T-helper 9 cell (primary cell): ENCODE measurements around the gene DENND1A.
"Not testable (repeated sequence)": the region's sequence is repeated elsewhere in the genome, so short reads cannot be mapped to it uniquely, and the experiment has no call there.

Experiments
- DNase-seq: peaks from one replicate; pipeline ENCODE4 v3.0.0-alpha.2; 2020

DENND1A gene

DNA sequence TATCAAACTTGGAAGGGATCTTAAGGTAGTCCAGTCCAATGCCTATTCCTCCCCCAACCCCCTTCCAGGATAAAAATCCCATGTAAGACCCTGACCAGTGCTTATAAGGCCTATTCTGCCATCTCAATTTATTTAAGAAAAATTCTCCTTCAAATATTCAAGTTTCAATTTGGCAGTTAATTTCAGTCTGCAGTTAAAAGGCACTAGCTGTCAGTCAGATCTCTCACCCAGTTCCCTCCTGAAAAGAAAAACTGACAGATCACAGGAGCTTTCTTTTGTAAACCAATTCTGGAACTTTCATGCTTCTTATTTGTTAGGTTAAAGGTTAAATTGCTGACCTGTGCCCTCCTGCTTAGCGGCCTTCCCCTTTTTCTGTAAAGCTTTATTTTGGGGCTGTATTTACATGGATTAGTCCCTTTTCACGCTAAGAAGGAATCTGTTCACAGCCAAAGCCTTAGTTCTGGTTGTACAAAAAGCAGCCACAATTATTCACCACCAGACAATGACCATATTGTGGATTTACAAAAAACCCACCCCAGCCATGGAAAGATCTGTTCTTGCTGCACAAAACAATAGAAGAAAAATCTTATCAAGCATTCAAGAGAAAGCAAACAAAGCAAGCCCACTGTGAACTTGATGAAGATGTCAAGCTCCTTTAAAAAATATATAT, 68.7 kb downstream of the DENND1A start:
- DNase-seq, result no peak

DNA sequence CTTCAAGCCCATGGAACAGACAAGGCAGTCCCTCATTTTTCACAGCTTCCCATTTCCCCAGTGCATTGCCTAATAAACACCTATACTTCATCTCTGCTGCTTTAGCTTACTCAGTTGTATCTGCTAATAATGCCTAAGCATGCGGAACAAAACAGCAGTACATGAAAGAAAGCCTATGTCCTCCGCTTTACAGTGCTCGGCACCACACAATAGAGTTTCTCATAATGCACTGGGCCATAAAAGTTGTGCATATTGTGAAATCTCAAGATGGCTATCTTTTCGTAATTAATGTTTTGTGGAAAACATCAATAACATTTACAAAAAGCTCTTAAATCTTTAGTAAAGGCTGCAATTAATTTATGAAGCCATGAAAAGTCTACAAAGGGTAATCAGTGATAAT, 69.3 kb downstream of the DENND1A start:
- DNase-seq, result no peak

DNA sequence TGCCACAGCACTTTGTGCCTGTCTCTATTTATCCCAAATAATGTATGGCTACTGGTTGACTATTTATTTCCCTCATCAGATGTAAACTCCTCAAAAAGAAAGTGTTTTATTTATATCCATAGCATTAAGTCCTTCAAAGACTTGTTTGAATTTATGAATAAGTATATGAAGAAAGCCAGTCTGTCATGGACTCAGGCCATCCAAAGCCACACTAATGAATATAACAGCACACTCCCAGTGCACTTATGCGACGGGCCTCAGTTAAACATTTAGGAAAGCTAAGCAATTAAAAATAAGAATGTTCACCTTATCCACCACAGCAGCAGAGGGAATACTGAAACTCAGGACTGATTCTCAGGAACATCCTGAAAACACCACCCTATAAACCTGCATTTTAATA, 77.5 kb downstream of the DENND1A start:
- no peak for DNase-seq

DNA sequence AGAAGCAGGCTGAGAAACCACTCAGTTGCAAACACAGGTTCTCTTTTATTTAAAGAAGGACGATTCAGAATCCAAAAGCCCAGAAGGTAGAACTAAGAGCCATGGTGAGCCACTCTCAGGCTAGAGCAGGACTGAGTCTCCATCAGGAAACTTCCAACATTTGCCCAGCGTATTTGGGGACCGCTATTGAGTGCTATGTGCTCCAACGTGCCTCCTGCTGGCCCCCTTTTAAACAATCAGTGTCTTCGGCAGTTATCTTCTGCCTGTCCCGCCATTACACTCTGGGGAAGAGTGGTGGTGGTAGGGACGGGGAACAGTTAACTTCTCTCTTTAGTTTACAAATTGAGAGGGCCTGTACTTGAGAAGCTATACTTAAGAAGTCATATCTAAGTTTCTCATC, 78.1 kb downstream of the DENND1A start:
- DNase-seq, result no peak

GRCh38 chr9:123848447-123849085, 81.4 kb downstream of the DENND1A start:
- DNase-seq, result no peak

- no peak for DNase-seq
These were observed 83.0 kb downstream of the DENND1A start for GRCh38 chr9:123846966-123847365.

GRCh38 chr9:123843703-123844102, 86.2 kb downstream of the DENND1A start:
- DNase-seq, result no peak

- no peak for DNase-seq
These were observed 94.1 kb downstream of the DENND1A start for GRCh38 chr9:123835821-123836220.

DNA sequence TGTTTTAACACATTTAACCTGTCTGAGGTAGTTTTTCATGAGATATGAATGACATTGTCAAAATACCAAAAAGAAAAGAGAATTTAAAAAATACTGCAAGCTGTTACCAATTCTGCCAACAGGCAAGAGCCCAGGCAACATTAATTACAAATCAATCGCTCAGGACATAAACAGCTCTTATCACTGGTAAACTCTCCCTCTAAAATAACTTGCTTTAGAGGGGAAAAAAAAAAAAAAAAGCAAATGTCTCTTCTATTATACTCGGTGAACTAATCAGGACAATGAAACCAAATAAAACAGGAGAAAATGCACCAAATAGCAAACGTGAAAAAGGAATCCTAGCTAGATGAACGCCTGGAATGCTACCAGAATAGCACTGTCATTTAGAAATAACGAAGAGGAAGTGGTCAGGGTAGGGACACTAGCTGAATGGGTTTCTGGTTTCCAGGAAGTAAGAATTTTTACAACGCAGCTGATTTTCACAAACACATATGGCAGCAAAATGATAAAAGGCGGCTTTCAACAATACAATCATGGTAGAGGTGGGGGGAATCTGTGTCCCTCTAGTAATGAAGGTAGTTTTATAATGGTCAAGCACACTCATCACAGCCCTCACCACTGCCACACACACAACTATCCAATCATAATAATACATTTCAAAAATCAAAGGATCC, 94.9 kb downstream of the DENND1A start:
- no peak for DNase-seq

DNA sequence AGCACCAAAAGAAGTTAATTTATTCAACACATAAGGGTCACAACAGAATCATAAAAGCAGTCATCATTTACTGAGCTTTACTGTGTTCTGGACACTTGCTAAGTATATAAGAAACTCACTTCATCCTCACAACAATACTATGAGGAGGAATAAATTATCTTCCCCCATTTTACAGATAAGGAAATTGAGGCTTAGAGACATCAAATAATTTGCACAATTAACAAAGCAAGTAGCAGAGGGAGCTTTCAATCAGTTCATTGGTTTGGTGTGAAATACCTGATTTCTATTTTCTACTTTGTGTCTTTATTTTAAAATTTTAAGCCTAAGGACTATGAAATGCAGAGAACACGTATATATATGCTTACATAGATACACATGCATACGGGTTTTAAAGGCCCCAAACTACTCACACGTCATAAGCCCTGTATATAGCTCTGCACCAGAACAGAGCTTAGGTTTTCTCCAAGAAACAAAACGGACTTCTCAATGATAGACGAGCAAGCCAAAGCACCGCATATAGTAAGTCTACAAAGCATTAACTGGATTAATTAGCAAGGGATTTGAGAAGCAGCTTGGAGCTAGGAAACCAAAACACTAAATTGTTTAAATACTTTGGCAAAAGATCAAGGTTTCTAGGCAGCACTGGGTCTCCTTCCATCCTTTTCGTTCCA, 95.6 kb downstream of the DENND1A start:
- DNase-seq, result no peak

- no peak for DNase-seq
These were observed 96.9 kb downstream of the DENND1A start for GRCh38 chr9:123832858-123833650.

DNA sequence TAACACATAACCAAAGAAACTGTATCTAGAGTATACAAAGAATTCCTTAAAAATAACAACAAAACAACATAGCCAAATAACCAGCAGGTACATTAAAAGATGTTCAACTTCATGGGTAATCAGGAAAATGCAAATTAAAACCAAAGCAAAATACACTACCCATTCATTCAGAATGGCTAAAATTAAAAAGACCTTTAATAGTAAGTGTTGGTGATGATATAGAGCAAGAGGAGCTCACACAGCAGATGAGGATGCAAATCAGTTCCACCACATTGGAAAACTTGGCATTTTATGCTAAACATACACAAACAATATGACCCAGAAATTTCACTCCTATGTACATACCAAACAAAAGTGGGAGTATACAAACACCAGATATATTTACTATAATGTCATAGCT, 97.8 kb downstream of the DENND1A start:
- DNase-seq, result no peak

DNA sequence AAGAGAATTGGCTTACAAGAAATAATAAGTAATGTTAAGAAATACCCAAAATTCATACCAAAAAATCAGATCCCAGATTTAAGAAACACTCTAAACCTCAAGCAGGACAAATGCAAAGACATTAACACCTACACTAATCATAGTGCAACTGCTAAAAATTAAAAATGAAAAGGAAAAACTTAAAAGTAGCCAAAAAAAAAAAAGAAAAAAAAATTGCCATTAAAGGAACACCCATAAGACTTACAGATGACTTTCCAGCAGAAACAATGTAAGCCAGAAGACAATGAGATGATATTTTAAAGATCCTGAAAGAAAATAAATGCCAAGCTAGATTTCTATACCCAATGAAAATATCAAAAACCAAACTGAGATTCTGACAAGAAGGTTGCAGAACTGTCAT, 101.5 kb downstream of the DENND1A start:
- DNase-seq, result no peak

- DNase-seq, result no peak
These were observed 104.4 kb downstream of the DENND1A start for GRCh38 chr9:123825342-123826060.

GRCh38 chr9:123823194-123823947, 106.6 kb downstream of the DENND1A start:
- no peak for DNase-seq

DNA sequence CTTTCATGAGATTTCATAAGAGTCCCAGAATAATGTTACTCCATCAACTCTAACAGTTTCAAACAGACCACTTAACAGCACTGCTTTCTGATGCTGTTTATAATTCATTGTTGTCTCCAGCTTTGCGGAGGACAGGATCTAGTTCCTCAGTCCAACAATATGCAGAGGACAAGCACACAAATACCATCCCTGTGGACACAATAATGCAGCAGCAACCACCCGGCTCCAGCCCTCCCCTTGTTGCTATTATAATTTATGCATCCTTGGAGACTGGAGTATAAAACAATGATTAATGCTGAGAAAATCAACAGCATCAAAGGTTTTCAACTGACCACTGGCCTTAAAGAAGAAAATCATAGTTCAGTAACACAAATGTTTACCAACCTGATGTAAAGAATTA, 108.3 kb downstream of the DENND1A start:
- DNase-seq, result no peak

DNA sequence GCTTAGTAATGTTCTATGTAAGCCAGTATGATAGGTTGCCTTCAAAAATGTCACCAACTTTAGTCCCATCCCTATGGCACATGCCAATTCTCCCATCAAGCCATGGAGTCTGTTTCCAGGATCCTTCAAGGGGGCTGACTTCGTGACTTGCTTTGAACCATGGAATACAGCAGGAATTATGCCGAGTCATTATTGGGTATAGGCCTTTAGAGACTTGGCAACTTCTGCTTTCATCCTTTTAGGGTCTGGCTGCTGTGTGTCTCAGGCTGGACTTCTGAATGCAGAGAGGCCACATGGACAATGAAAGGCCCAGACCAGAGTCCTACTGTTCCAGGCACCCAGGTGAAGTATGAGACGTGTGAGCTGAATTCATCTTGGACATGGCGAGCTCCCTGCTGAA, 109.8 kb downstream of the DENND1A start:
- DNase-seq, result no peak

DNA sequence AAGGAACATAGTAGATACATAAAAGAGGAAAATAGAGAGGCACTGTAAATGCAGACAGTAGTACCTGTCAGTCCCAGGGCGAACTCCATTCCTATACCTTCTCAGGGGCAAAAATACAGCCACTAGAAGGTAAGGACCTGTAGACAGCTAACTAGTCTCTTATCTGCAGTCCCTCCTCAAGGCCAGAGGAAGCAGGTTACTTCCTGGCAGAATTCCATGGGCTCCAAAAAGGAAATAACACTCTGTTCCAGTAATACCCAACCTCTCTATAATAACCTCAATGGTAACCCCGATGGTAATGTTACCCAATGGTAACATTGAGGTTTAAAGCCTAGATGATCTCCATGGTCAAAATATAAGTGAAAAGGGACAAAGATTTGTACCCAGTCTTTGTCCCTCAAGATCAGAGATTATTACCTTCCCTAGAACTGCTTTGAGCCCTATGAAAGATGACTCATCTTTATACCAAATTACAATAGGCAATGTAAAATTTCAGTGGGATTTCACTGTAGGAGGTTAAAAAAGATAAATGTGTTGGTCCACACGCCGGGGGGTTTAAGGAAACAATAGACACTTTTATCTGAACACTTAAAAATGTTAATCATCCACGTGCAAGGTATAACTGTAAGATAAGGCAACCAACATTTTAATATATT, 113.0 kb downstream of the DENND1A start:
- no peak for DNase-seq

DNA sequence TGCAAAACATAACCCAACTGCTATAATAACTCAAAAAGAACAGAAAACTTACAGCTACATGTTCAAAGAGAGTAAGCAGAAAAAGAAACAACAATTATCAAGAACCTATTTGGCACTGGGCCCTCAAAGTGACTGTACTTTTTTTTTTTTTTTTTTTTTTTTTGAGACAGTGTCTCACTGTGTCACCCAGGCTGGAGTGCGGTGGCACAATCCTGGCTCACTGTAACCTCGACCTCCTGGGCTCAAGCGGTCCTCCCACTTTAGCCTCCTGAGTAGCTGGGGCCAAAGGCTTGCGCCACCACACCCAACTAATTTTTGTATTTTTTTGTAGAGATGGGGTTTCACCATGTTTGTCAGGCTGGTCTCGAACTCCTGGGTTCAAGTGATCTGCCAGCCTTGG, 114.1 kb downstream of the DENND1A start:
- DNase-seq, result not testable (repeated sequence)

DNA sequence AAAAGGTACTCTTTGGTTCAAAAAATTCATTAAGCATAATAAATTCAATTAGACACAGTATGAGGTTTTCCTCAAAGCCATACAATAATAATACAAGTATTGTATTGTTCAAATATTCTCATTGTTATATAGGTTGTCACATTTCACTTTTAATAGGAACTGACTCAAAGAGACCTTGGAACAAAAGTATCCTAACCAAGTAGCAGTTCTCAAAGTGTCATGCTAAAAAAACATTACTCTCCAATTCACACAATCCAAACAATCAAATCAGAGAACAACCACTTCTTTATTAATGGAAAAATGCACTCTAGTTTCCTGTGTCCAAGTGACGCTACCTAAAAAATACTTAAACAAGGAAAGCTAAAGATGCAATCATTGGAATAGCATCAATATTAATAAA, 115.4 kb downstream of the DENND1A start:
- DNase-seq, result no peak

- DNase-seq, result no peak
These were observed 116.9 kb downstream of the DENND1A start for GRCh38 chr9:123812984-123813383.
